ENCODE results near the gene CTNND1. TPM values are rescaled to one million over a fixed set of nuclear protein-coding genes. Genes with fewer than 3 reads are reported as not detected.
A peak's percentile ranks its signal among the peaks of the same experiment; 100 is the strongest.

Gene CTNND1
- total and polyA plus RNA-seq, 2 experiments from 2014 or later: 39.1 to 136 TPM

- H3K36me3 ChIP-seq (ENCODE audit: insufficient read depth): peaks cover 14% of the 10 kb centered on the region
- no peaks in the 10 kb centered on the region for H4K20me1 ChIP-seq (replicated peaks; ENCODE audit: insufficient read depth)
- H3F3A ChIP-seq (replicated peaks; ENCODE audit: low read depth): peaks cover 20% of the 10 kb centered on the region; the same call in 1 of the 2 replicates
- Mint-ChIP-seq H3K27ac (peak overlapping the region; percentile 37; the same call in 1 of the 2 replicates), H3K36me3 (ENCODE audit: low read depth) (peaks cover 42% of the 10 kb centered on the region), H3K27me3 (ENCODE audit: insufficient read depth, low read depth, poor library complexity) (peaks cover 20% of the 10 kb centered on the region), H3K4me1 (peaks cover 15% of the 10 kb centered on the region), H3K4me3 (no peak overlapping the region), H3K9me3 (no peaks in the 10 kb centered on the region)
- H3K4me1 ChIP-seq (ENCODE audit: insufficient read depth): peaks cover 9% of the 10 kb centered on the region
- 0 out of 2 replicates have a peak overlapping the region, but pooled peaks have one; percentile 19 for H3K27ac ChIP-seq (ENCODE audit: low read depth)
- DNase-seq (ENCODE audit: low spot score) (no peak), ATAC-seq (no peak)
- no peaks in the 10 kb centered on the region for H3K9me2 ChIP-seq (ENCODE audit: insufficient read depth)
- no peak overlapping the region for H3K4me2 ChIP-seq
- no peaks in the 10 kb centered on the region for H3K27me3 ChIP-seq (ENCODE audit: insufficient read depth)
- H2AFZ ChIP-seq: no peak overlapping the region
- H3K4me3 ChIP-seq: no peak overlapping the region
- no peak for TF ChIP-seq JUNB (IDR thresholded peaks at IDR 0.05; ENCODE audit: unreplicated experiment)
- no peak for TF ChIP-seq ZNF462 (CRISPR knock-in tag; IDR thresholded peaks at IDR 0.05)
- TF ChIP-seq POLR2AphosphoS5 (IDR thresholded peaks at IDR 0.05; ENCODE audit: low read depth): no peak
- TF ChIP-seq REST (IDR thresholded peaks at IDR 0.05; ENCODE audit: unreplicated experiment): no peak
- TF ChIP-seq EZH2 (IDR thresholded peaks at IDR 0.05; ENCODE audit: low read depth, unreplicated experiment): no peak
- no peak for TF ChIP-seq NANOG (IDR thresholded peaks at IDR 0.05; ENCODE audit: borderline replicate concordance)
- no peak for TF ChIP-seq ETS1 (IDR thresholded peaks at IDR 0.05)
- no peak for TF ChIP-seq ZNF331 (CRISPR knock-in tag; IDR thresholded peaks at IDR 0.05; ENCODE audit: low read depth)
- TF ChIP-seq CTCF (conservative IDR thresholded peaks at IDR 0.05; ENCODE audit: low read depth in 2 of 2): no peak
- no peak for TF ChIP-seq ZNF114 (CRISPR knock-in tag; IDR thresholded peaks at IDR 0.05)
- no peak for TF ChIP-seq CREB1 (CRISPR knock-in tag; IDR thresholded peaks at IDR 0.05; ENCODE audit: low read depth)
- no peak for TF ChIP-seq EZH2phosphoT487 (IDR thresholded peaks at IDR 0.05; ENCODE audit: unreplicated experiment)
- no peak for TF ChIP-seq STAT1 (IDR thresholded peaks at IDR 0.05; ENCODE audit: unreplicated experiment)
- peaks cover 21% of the 10 kb centered on the region for H3K79me2 ChIP-seq (replicated peaks; ENCODE audit: insufficient read depth)
Observed at GRCh38 chr11:57745206-57745605, 16.4 kb upstream of the CTNND1 start.

Data from GM23338 (cell line).